H1 (cell line): Measurements from ENCODE around the gene ATPAF1.

Source experiments
- CBX5 ChIP-seq: fragments of 300-800, 300-1000 bp; sonication (generic); IDR thresholded peaks from 2 replicates; pipeline ENCODE4 v1.7.1; 2016; ENCODE audit warnings: antibody characterized with exemption, low read length, low read depth
- CEBPB ChIP-seq: IDR thresholded peaks from 2 replicates; pipeline ENCODE4 v1.6.1; 2012; ENCODE audit warnings: low read depth, low read length
- CHD2 ChIP-seq: IDR thresholded peaks from 2 replicates; pipeline ENCODE4 v1.6.1; 2012; ENCODE audit warnings: low read length, improper control_type of control experiment
- EZH2 ChIP-seq: fragments of 200-600 bp; sonication (generic); IDR thresholded peaks from 2 replicates; pipeline ENCODE4 v1.7.1; 2012; ENCODE audit warnings: low read depth, mild to moderate bottlenecking, moderate library complexity, low read length, inconsistent platforms; ENCODE audit not compliant: severe bottlenecking
- POLR2A ChIP-seq, 2 experiments: IDR thresholded peaks; 1 replicate in 1 of 2; 2 replicates in 1 of 2; pipeline ENCODE4 v1.6.1; 2011; ENCODE audit warnings: low read depth in 2 of 2, low read length in 2 of 2, mild to moderate bottlenecking in 2 of 2; ENCODE audit errors: control extremely low read depth in 1 of 2
- POLR2AphosphoS5 ChIP-seq: IDR thresholded peaks from 2 replicates; pipeline ENCODE4 v1.6.1; 2011; ENCODE audit warnings: low read depth, low read length
- SUZ12 ChIP-seq: fragments of 200-600 bp; sonication (generic); IDR thresholded peaks from 2 replicates; pipeline ENCODE4 v1.6.1; 2012; ENCODE audit warnings: mild to moderate bottlenecking, inconsistent platforms, low read length, moderate library complexity, mixed read lengths
- TF ChIP-seq, protein P1 (sequence below): IDR thresholded peaks from 2 replicates; pipeline ENCODE4 v1.6.1; 2012; ENCODE audit warnings: inconsistent platforms
- TF ChIP-seq, protein P2 (sequence below), 3 experiments: IDR thresholded peaks; 1 replicate in 2 of 3; 2 replicates in 1 of 3; pipeline versions ENCODE4 v1.5.1 to v1.6.1; 2011; ENCODE audit warnings: low read length in 3 of 3, mild to moderate bottlenecking in 3 of 3, inconsistent platforms in 2 of 3, low read depth in 1 of 3, moderate library complexity in 1 of 3; ENCODE audit not compliant: insufficient read depth in 1 of 3; ENCODE audit errors: control extremely low read depth in 1 of 3

DNA sequence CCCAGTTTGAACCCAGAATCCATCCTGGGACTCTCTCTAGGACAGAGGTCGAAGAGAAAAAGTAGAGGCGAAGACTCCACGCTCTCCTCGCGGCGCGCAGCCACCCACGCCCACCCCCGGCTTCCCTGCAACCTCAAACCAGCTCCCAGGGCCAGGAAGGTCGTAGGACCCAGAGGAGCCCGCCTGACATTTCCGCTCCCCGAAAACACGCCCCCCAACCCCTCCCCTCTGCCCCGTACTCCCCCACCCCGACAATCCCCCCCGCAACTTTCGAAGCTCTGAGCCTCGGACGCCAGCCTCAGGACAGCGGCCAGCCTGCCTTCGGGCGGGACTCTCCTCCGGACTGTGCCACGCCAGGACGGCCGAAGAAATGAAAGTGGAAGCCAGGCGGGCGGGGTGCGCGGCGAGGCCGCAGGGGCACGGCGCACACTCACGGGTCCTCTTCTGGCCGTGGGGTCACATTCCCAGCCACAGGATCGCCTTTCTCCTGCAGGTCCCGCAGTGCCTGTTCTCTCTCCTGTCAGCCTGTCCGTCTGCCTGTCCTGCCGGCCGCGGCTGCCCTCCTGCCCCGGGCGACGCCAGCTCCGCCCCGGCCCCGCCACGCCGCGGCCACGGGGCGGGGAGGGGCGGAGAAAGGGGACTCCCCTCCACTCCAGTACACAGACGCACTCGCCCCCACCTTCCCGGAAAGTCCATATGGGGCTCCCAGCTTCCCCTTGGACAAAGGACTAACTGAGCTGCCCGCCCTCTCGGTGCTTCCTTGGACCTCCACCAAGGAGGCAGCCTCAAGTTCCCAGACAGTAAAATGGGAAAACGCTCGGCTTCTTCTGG lies 51.7 kb downstream of the ATPAF1 start, which contains the start of gene MOB3C:
- TF ChIP-seq, protein P1, sequence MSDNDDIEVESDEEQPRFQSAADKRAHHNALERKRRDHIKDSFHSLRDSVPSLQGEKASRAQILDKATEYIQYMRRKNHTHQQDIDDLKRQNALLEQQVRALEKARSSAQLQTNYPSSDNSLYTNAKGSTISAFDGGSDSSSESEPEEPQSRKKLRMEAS: peak; percentile 37; the same call in 1 of the 2 replicates
- TF ChIP-seq, protein P2, sequence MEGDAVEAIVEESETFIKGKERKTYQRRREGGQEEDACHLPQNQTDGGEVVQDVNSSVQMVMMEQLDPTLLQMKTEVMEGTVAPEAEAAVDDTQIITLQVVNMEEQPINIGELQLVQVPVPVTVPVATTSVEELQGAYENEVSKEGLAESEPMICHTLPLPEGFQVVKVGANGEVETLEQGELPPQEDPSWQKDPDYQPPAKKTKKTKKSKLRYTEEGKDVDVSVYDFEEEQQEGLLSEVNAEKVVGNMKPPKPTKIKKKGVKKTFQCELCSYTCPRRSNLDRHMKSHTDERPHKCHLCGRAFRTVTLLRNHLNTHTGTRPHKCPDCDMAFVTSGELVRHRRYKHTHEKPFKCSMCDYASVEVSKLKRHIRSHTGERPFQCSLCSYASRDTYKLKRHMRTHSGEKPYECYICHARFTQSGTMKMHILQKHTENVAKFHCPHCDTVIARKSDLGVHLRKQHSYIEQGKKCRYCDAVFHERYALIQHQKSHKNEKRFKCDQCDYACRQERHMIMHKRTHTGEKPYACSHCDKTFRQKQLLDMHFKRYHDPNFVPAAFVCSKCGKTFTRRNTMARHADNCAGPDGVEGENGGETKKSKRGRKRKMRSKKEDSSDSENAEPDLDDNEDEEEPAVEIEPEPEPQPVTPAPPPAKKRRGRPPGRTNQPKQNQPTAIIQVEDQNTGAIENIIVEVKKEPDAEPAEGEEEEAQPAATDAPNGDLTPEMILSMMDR (IDR thresholded peaks at IDR 0.05; ENCODE audit: control extremely low read depth in 1 of 3, insufficient read depth in 1 of 3, low read depth in 1 of 3, low read length in 3 of 3): no peak
- TF ChIP-seq CHD2 (no peak), SUZ12 (no peak), POLR2A (IDR thresholded peaks at IDR 0.05; ENCODE audit: control extremely low read depth in 1 of 2, low read depth in 2 of 2, low read length in 2 of 2) (no peak), POLR2AphosphoS5 (no peak), CEBPB (no peak), CBX5 (no peak), EZH2 (no peak)
